ENCODE data around the gene SEPTIN1.

DNA sequence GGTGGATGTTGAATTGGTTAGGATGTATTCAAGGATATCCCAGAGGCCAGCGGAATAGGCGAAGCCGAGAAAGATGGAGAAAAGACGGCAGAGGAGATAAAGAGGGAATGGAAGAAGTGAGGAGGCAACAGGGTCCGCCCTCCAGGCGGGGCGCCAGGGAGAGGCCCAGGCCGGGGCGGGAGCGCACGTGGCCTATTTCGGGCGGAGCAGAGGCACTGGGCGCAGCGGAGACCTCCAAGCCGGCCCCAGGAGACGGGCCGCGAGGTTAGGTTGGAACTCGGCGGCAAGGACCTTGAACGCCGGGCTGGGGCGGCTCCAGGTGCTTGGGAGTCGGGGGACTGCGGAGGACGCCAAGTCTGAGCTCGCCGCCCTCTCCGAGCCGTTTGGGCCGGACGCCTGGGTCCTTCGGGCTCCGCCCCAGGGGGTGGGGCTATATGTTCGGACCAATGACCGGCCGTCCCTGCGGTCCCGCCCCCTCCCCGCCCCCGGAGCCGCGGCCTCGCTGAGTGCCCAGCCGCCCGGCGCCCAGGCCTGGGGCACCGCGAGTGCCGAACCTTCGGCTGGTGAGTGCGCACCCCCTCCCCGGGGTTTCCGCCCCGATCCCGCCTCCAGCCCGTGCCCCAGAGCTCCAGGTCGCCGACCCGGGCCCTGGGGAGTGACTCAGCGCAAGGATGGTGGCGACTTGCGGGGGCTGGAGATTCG is 24.9 kb upstream of the SEPTIN1 start, which contains the start of gene ZNF771:
- 0 out of 2 replicates have a peak, but pooled peaks have one; percentile 39 for TF ChIP-seq REST (tag by site-specific recombination; IDR thresholded peaks at IDR 0.05)
- TF ChIP-seq, protein P1, sequence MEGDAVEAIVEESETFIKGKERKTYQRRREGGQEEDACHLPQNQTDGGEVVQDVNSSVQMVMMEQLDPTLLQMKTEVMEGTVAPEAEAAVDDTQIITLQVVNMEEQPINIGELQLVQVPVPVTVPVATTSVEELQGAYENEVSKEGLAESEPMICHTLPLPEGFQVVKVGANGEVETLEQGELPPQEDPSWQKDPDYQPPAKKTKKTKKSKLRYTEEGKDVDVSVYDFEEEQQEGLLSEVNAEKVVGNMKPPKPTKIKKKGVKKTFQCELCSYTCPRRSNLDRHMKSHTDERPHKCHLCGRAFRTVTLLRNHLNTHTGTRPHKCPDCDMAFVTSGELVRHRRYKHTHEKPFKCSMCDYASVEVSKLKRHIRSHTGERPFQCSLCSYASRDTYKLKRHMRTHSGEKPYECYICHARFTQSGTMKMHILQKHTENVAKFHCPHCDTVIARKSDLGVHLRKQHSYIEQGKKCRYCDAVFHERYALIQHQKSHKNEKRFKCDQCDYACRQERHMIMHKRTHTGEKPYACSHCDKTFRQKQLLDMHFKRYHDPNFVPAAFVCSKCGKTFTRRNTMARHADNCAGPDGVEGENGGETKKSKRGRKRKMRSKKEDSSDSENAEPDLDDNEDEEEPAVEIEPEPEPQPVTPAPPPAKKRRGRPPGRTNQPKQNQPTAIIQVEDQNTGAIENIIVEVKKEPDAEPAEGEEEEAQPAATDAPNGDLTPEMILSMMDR (tag by site-specific recombination; IDR thresholded peaks at IDR 0.05) = peak; percentile 81
- no peak for TF ChIP-seq ZNF426 (tag by site-specific recombination; IDR thresholded peaks at IDR 0.05)

Measured in HEK293 (cell line).